IMR-90 (cell line): Measurements from ENCODE around the gene SLC22A15. TPM values are rescaled to one million over a fixed set of nuclear protein-coding genes. Genes with fewer than 3 reads are reported as not detected.

Source experiments
- ATAC-seq: fragments of 200-7000 bp; cut with Tn5 transposase; 2 replicates; pipeline ENCODE4 v1.9.1; 2020; ENCODE audit warnings: low read depth, mild to moderate bottlenecking, moderate library complexity
- BruUV-seq: library from RNA; stranded (reverse); fragments of 400-500 nt; replicated peaks from 2 replicates; lab custom pipeline; 2021; lab: Mats Ljungman, UMichigan
- CTCF ChIA-PET: fragments of 300-600 bp; formaldehyde crosslinking; extraction: SDS; loops from one replicate; lab custom pipeline; 2021; ENCODE audit warnings: antibody characterized with exemption; lab: Yijun Ruan, JAX
- POLR2A ChIA-PET: fragments of 300-600 bp; sonication (Branson Sonifier 250); formaldehyde crosslinking; loops from one replicate; lab custom pipeline; 2022; ENCODE audit warnings: antibody characterized with exemption; ENCODE audit not compliant: unreplicated experiment; lab: Charles Lee
- DNase-seq: peaks from one replicate; pipeline ENCODE4 v3.0.0; 2013
- H2AFZ ChIP-seq: replicated peaks from 2 replicates; pipeline ENCODE3; 2013; ENCODE audit warnings: low read length, mild to moderate bottlenecking; ENCODE audit not compliant: poor library complexity
- H2AK5ac ChIP-seq: 2 replicates; pipeline ENCODE4 v1.6.1; 2013; ENCODE audit warnings: low read depth, low read length, inconsistent platforms
- H2AK9ac ChIP-seq: replicated peaks from 2 replicates; pipeline ENCODE3; 2013; ENCODE audit warnings: mild to moderate bottlenecking, low read depth, low read length, moderate library complexity; ENCODE audit not compliant: poor library complexity
- H2BK120ac ChIP-seq: 2 replicates; pipeline ENCODE4 v1.6.1; 2013; ENCODE audit warnings: low read depth, low read length, inconsistent platforms
- H2BK15ac ChIP-seq: 3 replicates; pipeline ENCODE4 v1.6.1; 2013; ENCODE audit warnings: low read depth, low read length, inconsistent platforms
- H2BK20ac ChIP-seq: 2 replicates; pipeline ENCODE4 v1.6.1; 2013; ENCODE audit warnings: low read depth, mild to moderate bottlenecking, inconsistent platforms, low read length, moderate library complexity
- H2BK5ac ChIP-seq: 2 replicates; pipeline ENCODE4 v1.6.1; 2013; ENCODE audit warnings: mild to moderate bottlenecking, low read depth, low read length, inconsistent platforms; ENCODE audit not compliant: poor library complexity, severe bottlenecking
- H3K14ac ChIP-seq: replicated peaks from 2 replicates; pipeline ENCODE4 v1.6.1; 2013; ENCODE audit warnings: low read depth, low read length, inconsistent platforms
- H3K18ac ChIP-seq: 2 replicates; pipeline ENCODE4 v1.6.1; 2013; ENCODE audit warnings: low read depth, low read length, control low read depth
- H3K23ac ChIP-seq: 2 replicates; pipeline ENCODE4 v1.6.1; 2013; ENCODE audit warnings: low read depth, low read length, inconsistent platforms
- H3K27ac ChIP-seq: 2 replicates; pipeline ENCODE4 v1.5.1; 2013; ENCODE audit warnings: mild to moderate bottlenecking, control low read depth, low read length; ENCODE audit not compliant: insufficient read depth
- H3K27me3 ChIP-seq: 2 replicates; pipeline ENCODE4 v1.6.1; 2013; ENCODE audit warnings: low read length; ENCODE audit not compliant: control insufficient read depth, insufficient read depth
- H3K36me3 ChIP-seq: 2 replicates; pipeline ENCODE4 v1.6.1; 2013; ENCODE audit warnings: low read length, mixed read lengths; ENCODE audit not compliant: control insufficient read depth, insufficient read depth
- H3K4ac ChIP-seq: 2 replicates; pipeline ENCODE4 v1.6.1; 2013; ENCODE audit warnings: low read depth, low read length, inconsistent platforms
- H3K4me1 ChIP-seq: 2 replicates; pipeline ENCODE4 v1.6.1; 2013; ENCODE audit warnings: low read length, mixed read lengths; ENCODE audit not compliant: control insufficient read depth, insufficient read depth
- H3K4me2 ChIP-seq: 2 replicates; pipeline ENCODE4 v1.6.1; 2013; ENCODE audit warnings: low read depth, mild to moderate bottlenecking, control low read depth, low read length, moderate library complexity
- H3K4me3 ChIP-seq: 2 replicates; pipeline ENCODE4 v1.5.1; 2013; ENCODE audit warnings: low read depth, mild to moderate bottlenecking, control low read depth, low read length, moderate library complexity; ENCODE audit not compliant: insufficient read depth
- H3K56ac ChIP-seq: 2 replicates; pipeline ENCODE4 v1.6.1; 2013; ENCODE audit warnings: low read length, inconsistent platforms; ENCODE audit not compliant: insufficient read depth; ENCODE audit errors: extremely low read depth
- H3K79me1 ChIP-seq, 2 experiments: 2 replicates each; pipeline ENCODE4 v1.6.1; 2013; ENCODE audit warnings: low read length in 2 of 2, inconsistent platforms in 1 of 2, low read depth in 1 of 2
- H3K9ac ChIP-seq: 2 replicates; pipeline ENCODE4 v1.6.1; 2013; ENCODE audit warnings: low read depth, low read length, control low read depth
- H3K9me1 ChIP-seq: 2 replicates; pipeline ENCODE4 v1.6.1; 2013; ENCODE audit warnings: low read length, inconsistent platforms; ENCODE audit not compliant: insufficient read depth
- H3K9me3 ChIP-seq: 2 replicates; pipeline ENCODE4 v1.6.1; 2013; ENCODE audit warnings: low read length; ENCODE audit not compliant: control insufficient read depth, insufficient read depth
- H4K20me1 ChIP-seq: 2 replicates; pipeline ENCODE4 v1.6.1; 2013; ENCODE audit warnings: low read length, inconsistent platforms; ENCODE audit not compliant: insufficient read depth
- H4K5ac ChIP-seq: 2 replicates; pipeline ENCODE4 v1.6.1; 2013; ENCODE audit warnings: mild to moderate bottlenecking, low read depth, low read length, control low read depth
- H4K8ac ChIP-seq, 2 experiments: 2 replicates each; pipeline ENCODE4 v1.6.1; 2013; ENCODE audit warnings: low read depth in 2 of 2, low read length in 2 of 2, control low read depth in 1 of 2, inconsistent platforms in 1 of 2
- H4K91ac ChIP-seq: 2 replicates; pipeline ENCODE4 v1.6.1; 2013; ENCODE audit warnings: low read depth, low read length, inconsistent platforms; ENCODE audit not compliant: insufficient read depth
- FOS ChIP-seq: fragments of 150-350 bp; IDR thresholded peaks from 2 replicates; pipeline ENCODE4 v1.6.1; 2016; ENCODE audit warnings: low read depth, low read length
- WGBS, 2 experiments: methylation state at CpG; one replicate each; pipeline versions ENCODE4 v1.1.5 to v1.1.7; 2013; ENCODE audit warnings: missing lambda C conversion rate in 2 of 2; ENCODE audit not compliant: insufficient read length in 1 of 2; ENCODE audit errors: extremely low coverage in 2 of 2; 5-methylcytosine and 5-hydroxymethylcytosine counted together
- dilution Hi-C: fragments of 300-500 bp; cut with HindIII; formaldehyde crosslinking; loops from one replicate; pipeline ENCODE4 v1.14.3; 2018; ENCODE audit warnings: low sequenced_read_pairs; ENCODE audit not compliant: unreplicated experiment
- in situ Hi-C: fragments of 300-500 bp; cut with MboI; formaldehyde crosslinking; loops from 3 replicates; pipeline ENCODE4 v1.14.3; 2019; ENCODE audit warnings: low sequenced_read_pairs, inconsistent platforms, mixed read lengths
- intact Hi-C: fragments of 100-400 bp; cut with micrococcal nuclease; formaldehyde crosslinking; loops from 2 replicates; pipeline ENCODE4 v1.10.0; 2022
- polyA plus RNA-seq, 3 experiments: library from polyadenylated mRNA; depleted of rRNA; stranded (reverse); fragments of >200 nt; gene quantifications; 2 replicates each; pipeline ENCODE4 v1.2.3, GENCODE V29; 2012; ENCODE audit warnings: low replicate concordance in 1 of 3
- total RNA-seq: library from RNA; depleted of rRNA; stranded (reverse); fragments of >200 nt; gene quantifications from 2 replicates; pipeline ENCODE4 v1.2.3, GENCODE V29; 2012

SLC22A15 gene
- total and polyA plus RNA-seq, 2 of the 4 experiments (the other 2 are of a cell fraction): under 0.01 to 0.02 TPM

- peaks cover 20% of the 10 kb centered on the region for H3K27me3 ChIP-seq
- H2BK5ac ChIP-seq: no peak overlapping the region
- no peak overlapping the region for H3K9ac ChIP-seq
- no peak for DNase-seq
- ATAC-seq: no peak
- no peak overlapping the region for H3K14ac ChIP-seq
- no peak overlapping the region for H3K27ac ChIP-seq
- H4K8ac ChIP-seq: no peak overlapping the region
- H4K5ac ChIP-seq: no peak overlapping the region
- no peaks in the 10 kb centered on the region for H3K9me1 ChIP-seq
- in situ Hi-C loops: loop anchor here (10.0 kb wide), 1 partner anchor 58 kb away; no protein-coding TSS in a partner anchor
- H2BK20ac ChIP-seq: no peak overlapping the region
- no peak overlapping the region for H3K4ac ChIP-seq
- no peak overlapping the region for H3K23ac ChIP-seq
- dilution Hi-C loops: no loop called here
- H2AK5ac ChIP-seq: no peak overlapping the region
- ChIA-PET CTCF (no interaction called here), POLR2A (no interaction called here)
- no peak overlapping the region for H4K91ac ChIP-seq
- no peak overlapping the region for H2AK9ac ChIP-seq
- no peak overlapping the region for H3K4me3 ChIP-seq
- no peaks in the 10 kb centered on the region for H3K79me1 ChIP-seq
- intact Hi-C loops: no loop called here
- no peaks in the 10 kb centered on the region for H4K20me1 ChIP-seq
- H3K4me2 ChIP-seq: no peak overlapping the region
- H2BK120ac ChIP-seq: no peak overlapping the region
- peaks cover 3% of the 10 kb centered on the region; the same call in 1 of the 2 replicates for H3K9me3 ChIP-seq
- no TSS peak for BruUV-seq
- H3K4me1 ChIP-seq: no peaks in the 10 kb centered on the region
- H3K56ac ChIP-seq: no peak overlapping the region
- H3K18ac ChIP-seq: no peak overlapping the region
- H2BK15ac ChIP-seq: no peak overlapping the region
- WGBS, 2 experiments: no CpG with 5 or more reads among the region's 1 CpG
- no peak for TF ChIP-seq FOS
- H2AFZ ChIP-seq: no peak overlapping the region
- H3K36me3 ChIP-seq: no peaks in the 10 kb centered on the region
Observed at GRCh38 chr1:115973154-115973553, 3.2 kb upstream of the SLC22A15 start.
